Liver (tissue), 3 donors: ENCODE results near the gene FAM25A.

Experiments used
- ATF3 ChIP-seq: IDR thresholded peaks from 2 replicates; pipeline ENCODE4 v1.6.1; 2016; ENCODE audit warnings: antibody characterized with exemption
- CTCF ChIP-seq: fragments of 150-350 bp; IDR thresholded peaks from 2 replicates; pipeline ENCODE4 v1.5.1; 2017; ENCODE audit warnings: improper control_type of control experiment, low read depth, low read length; ENCODE audit not compliant: missing input control
- HNF4A ChIP-seq, 2 donors: conservative IDR thresholded peaks; 2 replicates each; pipeline ENCODE4 v1.6.1; 2016; ENCODE audit warnings: antibody characterized with exemption in 2 of 2, mild to moderate bottlenecking in 2 of 2
- REST ChIP-seq: IDR thresholded peaks from 2 replicates; pipeline ENCODE4 v1.6.1; 2016; ENCODE audit warnings: antibody characterized with exemption, mild to moderate bottlenecking
- RXRA ChIP-seq, 2 donors: IDR thresholded peaks; 2 replicates each; pipeline ENCODE4 v1.6.1; 2017 to 2018; ENCODE audit warnings: antibody characterized with exemption in 2 of 2, mild to moderate bottlenecking in 1 of 2
- SP1 ChIP-seq: IDR thresholded peaks from 2 replicates; pipeline ENCODE4 v1.6.1; 2018; ENCODE audit warnings: antibody characterized with exemption, mild to moderate bottlenecking
- TAF1 ChIP-seq: conservative IDR thresholded peaks from 2 replicates; pipeline ENCODE4 v1.6.1; 2016; ENCODE audit warnings: antibody characterized with exemption, mild to moderate bottlenecking
- YY1 ChIP-seq: IDR thresholded peaks from 2 replicates; pipeline ENCODE4 v1.6.1; 2016; ENCODE audit warnings: antibody characterized with exemption, mild to moderate bottlenecking
- ZBTB33 ChIP-seq: IDR thresholded peaks from 2 replicates; pipeline ENCODE4 v1.6.1; 2016; ENCODE audit warnings: antibody characterized with exemption
- donor health status: healthy.
- donor health status: healthy.

DNA sequence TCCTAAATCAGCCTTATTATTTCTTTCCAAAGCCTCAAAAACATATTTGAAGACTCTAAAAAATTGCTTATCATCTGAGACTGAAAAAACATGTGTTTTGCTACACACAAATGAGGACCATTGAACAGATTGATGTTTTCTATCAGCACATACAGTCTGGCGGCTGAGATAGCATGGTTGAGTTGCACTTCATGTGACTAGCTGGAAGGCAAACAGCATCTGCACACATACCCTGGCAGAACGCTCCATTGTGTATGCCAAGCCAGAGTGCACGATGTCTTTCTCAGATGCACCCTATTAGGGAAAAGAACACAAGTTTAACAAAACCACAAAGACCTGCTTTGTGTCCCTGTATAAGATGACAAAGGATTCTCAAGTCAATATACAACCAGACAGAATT is 33.0 kb downstream of the FAM25A start:
- TF ChIP-seq CTCF = no peak
- no peak for TF ChIP-seq YY1
- no peak for TF ChIP-seq SP1
- TF ChIP-seq ATF3 = no peak
- no peak for TF ChIP-seq RXRA (IDR thresholded peaks at IDR 0.05)
- no peak for TF ChIP-seq TAF1
- TF ChIP-seq ZBTB33 = no peak
- no peak for TF ChIP-seq REST
- peak in 1 of 2 donors; percentile 27 for TF ChIP-seq HNF4A (conservative IDR thresholded peaks at IDR 0.05)
